ENCODE measurements around the gene MAP7D3.

MAP7D3 gene

GRCh38 chrX:136210806-136211205 is 40.4 kb downstream of the MAP7D3 start:
- Histone ChIP-seq H2AFZ (ENCODE audit: low read length) (no peak overlapping the region), H2BK15ac (ENCODE audit: low read length) (no peak overlapping the region), H3K27ac (replicated peaks; ENCODE audit: low read length) (no peak overlapping the region), H3K4me1 (ENCODE audit: control insufficient read depth in 2 of 2, insufficient read depth in 1 of 2, low read depth in 1 of 2, low read length in 2 of 2) (peaks cover 3 to 11% of the 10 kb centered on the region in 2 donors), H3K9me3 (replicated peaks in 1 of 2; ENCODE audit: control insufficient read depth in 2 of 2, insufficient read depth in 1 of 2, low read depth in 1 of 2, low read length in 2 of 2) (no peaks in the 10 kb centered on the region), H3K23ac (ENCODE audit: low read depth, low read length, poor library complexity) (no peak overlapping the region), H3K14ac (ENCODE audit: low read length) (no peak overlapping the region), H2BK5ac (ENCODE audit: low read length) (no peak overlapping the region), H3K4me2 (ENCODE audit: insufficient read depth, low read length, poor library complexity, severe bottlenecking) (no peak overlapping the region), H2BK12ac (ENCODE audit: low read length) (no peak overlapping the region), H3K4ac (ENCODE audit: low read length) (no peak overlapping the region), H3K18ac (ENCODE audit: low read length) (no peak overlapping the region), H3K4me3 (ENCODE audit: low read length in 2 of 2) (no peak overlapping the region), H3K36me3 (replicated peaks in 1 of 2; ENCODE audit: control insufficient read depth in 2 of 2, insufficient read depth in 2 of 2, low read length in 2 of 2) (peaks cover 7 to 11% of the 10 kb centered on the region in 2 donors), H2BK120ac (ENCODE audit: low read depth, low read length) (no peak overlapping the region), H3K79me1 (ENCODE audit: low read depth, low read length) (no peaks in the 10 kb centered on the region), H2AK5ac (ENCODE audit: low read depth, low read length) (no peak overlapping the region), H3K27me3 (ENCODE audit: control insufficient read depth in 3 of 3, insufficient read depth in 3 of 3, low read depth in 1 of 3, low read length in 3 of 3) (peaks cover 0 to 2% (median 0%) of the 10 kb centered on the region in 3 experiments), H3K9ac (ENCODE audit: low read depth, low read length, poor library complexity) (no peak overlapping the region), H4K91ac (ENCODE audit: low read depth, low read length, poor library complexity) (no peak overlapping the region), H4K8ac (ENCODE audit: low read depth, low read length) (no peak overlapping the region)
- no peak for DNase-seq (ENCODE audit: low spot score)
- WGBS, 2 donors (ENCODE audit: extremely low coverage in 2 of 2, insufficient read length in 2 of 2, insufficient replicate concordance in 1 of 2): no CpG with 5 or more reads among the region's 5 CpGs

GRCh38 chrX:136210243-136210642 is 41.0 kb downstream of the MAP7D3 start:
- Histone ChIP-seq H3K4me1 (ENCODE audit: control insufficient read depth in 2 of 2, insufficient read depth in 1 of 2, low read depth in 1 of 2, low read length in 2 of 2) (peaks cover 3 to 11% of the 10 kb centered on the region in 2 donors), H4K91ac (ENCODE audit: low read depth, low read length, poor library complexity) (no peak overlapping the region), H2AFZ (ENCODE audit: low read length) (no peak overlapping the region), H2BK5ac (ENCODE audit: low read length) (no peak overlapping the region), H3K9ac (ENCODE audit: low read depth, low read length, poor library complexity) (no peak overlapping the region), H2AK5ac (ENCODE audit: low read depth, low read length) (no peak overlapping the region), H3K14ac (ENCODE audit: low read length) (no peak overlapping the region), H3K36me3 (replicated peaks in 1 of 2; ENCODE audit: control insufficient read depth in 2 of 2, insufficient read depth in 2 of 2, low read length in 2 of 2) (peaks cover 7 to 11% of the 10 kb centered on the region in 2 donors), H2BK15ac (ENCODE audit: low read length) (no peak overlapping the region), H4K8ac (ENCODE audit: low read depth, low read length) (no peak overlapping the region), H3K4me3 (ENCODE audit: low read length in 2 of 2) (no peak overlapping the region), H3K9me3 (replicated peaks in 1 of 2; ENCODE audit: control insufficient read depth in 2 of 2, insufficient read depth in 1 of 2, low read depth in 1 of 2, low read length in 2 of 2) (no peaks in the 10 kb centered on the region), H3K4me2 (ENCODE audit: insufficient read depth, low read length, poor library complexity, severe bottlenecking) (no peak overlapping the region), H3K4ac (ENCODE audit: low read length) (no peak overlapping the region), H2BK12ac (ENCODE audit: low read length) (no peak overlapping the region), H3K18ac (ENCODE audit: low read length) (no peak overlapping the region), H3K79me1 (ENCODE audit: low read depth, low read length) (no peaks in the 10 kb centered on the region), H3K23ac (ENCODE audit: low read depth, low read length, poor library complexity) (no peak overlapping the region), H3K27me3 (ENCODE audit: control insufficient read depth in 3 of 3, insufficient read depth in 3 of 3, low read depth in 1 of 3, low read length in 3 of 3) (peaks cover 0 to 2% (median 0%) of the 10 kb centered on the region in 3 experiments), H3K27ac (replicated peaks; ENCODE audit: low read length) (no peak overlapping the region), H2BK120ac (ENCODE audit: low read depth, low read length) (no peak overlapping the region)
- no CpG with 5 or more reads among the region's 7 CpGs for WGBS, 2 donors (ENCODE audit: extremely low coverage in 2 of 2, insufficient read length in 2 of 2, insufficient replicate concordance in 1 of 2)
- DNase-seq (ENCODE audit: low spot score): no peak

GRCh38 chrX:136209751-136210150 is 41.4 kb downstream of the MAP7D3 start:
- Histone ChIP-seq H2AK5ac (ENCODE audit: low read depth, low read length) (no peak overlapping the region), H3K79me1 (ENCODE audit: low read depth, low read length) (no peaks in the 10 kb centered on the region), H2BK120ac (ENCODE audit: low read depth, low read length) (no peak overlapping the region), H2AFZ (ENCODE audit: low read length) (no peak overlapping the region), H3K9me3 (replicated peaks in 1 of 2; ENCODE audit: control insufficient read depth in 2 of 2, insufficient read depth in 1 of 2, low read depth in 1 of 2, low read length in 2 of 2) (no peaks in the 10 kb centered on the region), H3K4me1 (ENCODE audit: control insufficient read depth in 2 of 2, insufficient read depth in 1 of 2, low read depth in 1 of 2, low read length in 2 of 2) (peaks cover 3 to 10% of the 10 kb centered on the region in 2 donors), H3K4ac (ENCODE audit: low read length) (no peak overlapping the region), H2BK15ac (ENCODE audit: low read length) (no peak overlapping the region), H3K27me3 (ENCODE audit: control insufficient read depth in 3 of 3, insufficient read depth in 3 of 3, low read depth in 1 of 3, low read length in 3 of 3) (peaks cover 0 to 2% (median 0%) of the 10 kb centered on the region in 3 experiments), H3K4me2 (ENCODE audit: insufficient read depth, low read length, poor library complexity, severe bottlenecking) (no peak overlapping the region), H3K4me3 (ENCODE audit: low read length in 2 of 2) (no peak overlapping the region), H3K23ac (ENCODE audit: low read depth, low read length, poor library complexity) (no peak overlapping the region), H4K8ac (ENCODE audit: low read depth, low read length) (no peak overlapping the region), H3K36me3 (replicated peaks in 1 of 2; ENCODE audit: control insufficient read depth in 2 of 2, insufficient read depth in 2 of 2, low read length in 2 of 2) (peaks cover 7 to 11% of the 10 kb centered on the region in 2 donors), H3K18ac (ENCODE audit: low read length) (no peak overlapping the region), H2BK5ac (ENCODE audit: low read length) (no peak overlapping the region), H3K14ac (ENCODE audit: low read length) (no peak overlapping the region), H2BK12ac (ENCODE audit: low read length) (no peak overlapping the region), H4K91ac (ENCODE audit: low read depth, low read length, poor library complexity) (no peak overlapping the region), H3K9ac (ENCODE audit: low read depth, low read length, poor library complexity) (no peak overlapping the region), H3K27ac (replicated peaks; ENCODE audit: low read length) (no peak overlapping the region)
- no CpG with 5 or more reads among the region's 9 CpGs for WGBS, 2 donors (ENCODE audit: extremely low coverage in 2 of 2, insufficient read length in 2 of 2, insufficient replicate concordance in 1 of 2)
- DNase-seq (ENCODE audit: low spot score): no peak

- Histone ChIP-seq H3K4me2 (ENCODE audit: insufficient read depth, low read length, poor library complexity, severe bottlenecking) (no peak overlapping the region), H3K4ac (ENCODE audit: low read length) (no peak overlapping the region), H3K79me1 (ENCODE audit: low read depth, low read length) (no peaks in the 10 kb centered on the region), H3K9ac (ENCODE audit: low read depth, low read length, poor library complexity) (no peak overlapping the region), H3K4me3 (ENCODE audit: low read length in 2 of 2) (no peak overlapping the region), H2AK5ac (ENCODE audit: low read depth, low read length) (no peak overlapping the region), H2BK120ac (ENCODE audit: low read depth, low read length) (no peak overlapping the region), H2BK15ac (ENCODE audit: low read length) (no peak overlapping the region), H3K9me3 (replicated peaks in 1 of 2; ENCODE audit: control insufficient read depth in 2 of 2, insufficient read depth in 1 of 2, low read depth in 1 of 2, low read length in 2 of 2) (no peaks in the 10 kb centered on the region), H3K27ac (replicated peaks; ENCODE audit: low read length) (no peak overlapping the region), H3K4me1 (ENCODE audit: control insufficient read depth in 2 of 2, insufficient read depth in 1 of 2, low read depth in 1 of 2, low read length in 2 of 2) (peaks cover 3 to 6% of the 10 kb centered on the region in 2 donors), H4K91ac (ENCODE audit: low read depth, low read length, poor library complexity) (no peak overlapping the region), H3K36me3 (replicated peaks in 1 of 2; ENCODE audit: control insufficient read depth in 2 of 2, insufficient read depth in 2 of 2, low read length in 2 of 2) (peaks cover 7 to 11% of the 10 kb centered on the region in 2 donors), H3K18ac (ENCODE audit: low read length) (no peak overlapping the region), H2BK5ac (ENCODE audit: low read length) (no peak overlapping the region), H4K8ac (ENCODE audit: low read depth, low read length) (no peak overlapping the region), H3K14ac (ENCODE audit: low read length) (no peak overlapping the region), H2BK12ac (ENCODE audit: low read length) (no peak overlapping the region), H3K23ac (ENCODE audit: low read depth, low read length, poor library complexity) (no peak overlapping the region), H2AFZ (ENCODE audit: low read length) (no peak overlapping the region), H3K27me3 (ENCODE audit: control insufficient read depth in 3 of 3, insufficient read depth in 3 of 3, low read depth in 1 of 3, low read length in 3 of 3) (peaks cover 0 to 2% (median 0%) of the 10 kb centered on the region in 3 experiments)
- DNase-seq (ENCODE audit: low spot score): no peak
- WGBS, 2 donors (ENCODE audit: extremely low coverage in 2 of 2, insufficient read length in 2 of 2, insufficient replicate concordance in 1 of 2): no CpG with 5 or more reads among the region's 28 CpGs
These were observed 42.0 kb downstream of the MAP7D3 start for GRCh38 chrX:136209016-136209738.
